Panc1 (cell line): ENCODE results near the gene LIPJ.

Source experiments
- CTCF ChIP-seq: fragments of 450-650 bp; IDR thresholded peaks from 2 replicates; pipeline ENCODE4 v1.5.1; 2017; ENCODE audit warnings: mild to moderate bottlenecking
- REST ChIP-seq, 2 experiments: IDR thresholded peaks; 2 replicates each; pipeline ENCODE4 v1.6.1; 2011 to 2012; ENCODE audit warnings: low read depth in 2 of 2, control low read depth in 1 of 2, low read length in 1 of 2, mild to moderate bottlenecking in 1 of 2, moderate library complexity in 1 of 2; ENCODE audit not compliant: insufficient read depth in 1 of 2

GRCh38 chr10:88608780-88609179, 22.2 kb downstream of the LIPJ start:
- TF ChIP-seq CTCF (no peak), REST (IDR thresholded peaks at IDR 0.05; ENCODE audit: insufficient read depth in 1 of 2, low read depth in 2 of 2, low read length in 1 of 2) (no peak)
